ENCODE results near the gene TBC1D22B. TPM values are rescaled to one million over a fixed set of nuclear protein-coding genes. Genes with fewer than 3 reads are reported as not detected.

TBC1D22B gene
- total and polyA plus RNA-seq, 9 of the 15 experiments (the other 6 are each of a cell fraction or from before 2014, with no cell fraction given), result 4.8 to 24.2 (median 13.5) TPM

- TF ChIP-seq, protein P1, sequence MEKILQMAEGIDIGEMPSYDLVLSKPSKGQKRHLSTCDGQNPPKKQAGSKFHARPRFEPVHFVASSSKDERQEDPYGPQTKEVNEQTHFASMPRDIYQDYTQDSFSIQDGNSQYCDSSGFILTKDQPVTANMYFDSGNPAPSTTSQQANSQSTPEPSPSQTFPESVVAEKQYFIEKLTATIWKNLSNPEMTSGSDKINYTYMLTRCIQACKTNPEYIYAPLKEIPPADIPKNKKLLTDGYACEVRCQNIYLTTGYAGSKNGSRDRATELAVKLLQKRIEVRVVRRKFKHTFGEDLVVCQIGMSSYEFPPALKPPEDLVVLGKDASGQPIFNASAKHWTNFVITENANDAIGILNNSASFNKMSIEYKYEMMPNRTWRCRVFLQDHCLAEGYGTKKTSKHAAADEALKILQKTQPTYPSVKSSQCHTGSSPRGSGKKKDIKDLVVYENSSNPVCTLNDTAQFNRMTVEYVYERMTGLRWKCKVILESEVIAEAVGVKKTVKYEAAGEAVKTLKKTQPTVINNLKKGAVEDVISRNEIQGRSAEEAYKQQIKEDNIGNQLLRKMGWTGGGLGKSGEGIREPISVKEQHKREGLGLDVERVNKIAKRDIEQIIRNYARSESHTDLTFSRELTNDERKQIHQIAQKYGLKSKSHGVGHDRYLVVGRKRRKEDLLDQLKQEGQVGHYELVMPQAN (IDR thresholded peaks at IDR 0.05; ENCODE audit: borderline replicate concordance), result no peak
- TF ChIP-seq HDAC2 (IDR thresholded peaks at IDR 0.05) (peak; percentile 78; the same call in 1 of the 2 replicates), KDM2B (CRISPR knock-in tag; IDR thresholded peaks at IDR 0.05) (no peak), UBTF (IDR thresholded peaks at IDR 0.05; ENCODE audit: borderline replicate concordance in 1 of 2, low read depth in 2 of 2, low read length in 2 of 2) (0 out of 4 replicates have a peak, but pooled peaks of 1 of the 2 experiments have one; percentile 59), KAT8 (IDR thresholded peaks at IDR 0.05; ENCODE audit: low read depth) (peak; percentile 62; the same call in 1 of the 2 replicates), HNRNPK (IDR thresholded peaks at IDR 0.05; ENCODE audit: low read depth, low read length, poor library complexity, severe bottlenecking) (no peak), ZNF280A (IDR thresholded peaks at IDR 0.05; ENCODE audit: low read depth, partially characterized antibody) (no peak), RFX5 (IDR thresholded peaks at IDR 0.05; ENCODE audit: low read depth, low read length) (no peak), ZZZ3 (IDR thresholded peaks at IDR 0.05) (no peak), SMARCC2 (IDR thresholded peaks at IDR 0.05; ENCODE audit: low read depth) (no peak), HOXB6 (CRISPR knock-in tag; IDR thresholded peaks at IDR 0.05; ENCODE audit: borderline replicate concordance) (no peak; the same call in 1 of the 2 replicates), HDAC3 (IDR thresholded peaks at IDR 0.05; ENCODE audit: borderline replicate concordance, partially characterized antibody) (peak; percentile 49), NR2F6 (CRISPR knock-in tag; IDR thresholded peaks at IDR 0.05) (no peak), ZNF830 (CRISPR knock-in tag; IDR thresholded peaks at IDR 0.05) (0 out of 2 replicates have a peak, but pooled peaks have one; percentile 72), PTRF (tag; IDR thresholded peaks at IDR 0.05) (peak; percentile 73)
- TF ChIP-seq, protein P2, sequence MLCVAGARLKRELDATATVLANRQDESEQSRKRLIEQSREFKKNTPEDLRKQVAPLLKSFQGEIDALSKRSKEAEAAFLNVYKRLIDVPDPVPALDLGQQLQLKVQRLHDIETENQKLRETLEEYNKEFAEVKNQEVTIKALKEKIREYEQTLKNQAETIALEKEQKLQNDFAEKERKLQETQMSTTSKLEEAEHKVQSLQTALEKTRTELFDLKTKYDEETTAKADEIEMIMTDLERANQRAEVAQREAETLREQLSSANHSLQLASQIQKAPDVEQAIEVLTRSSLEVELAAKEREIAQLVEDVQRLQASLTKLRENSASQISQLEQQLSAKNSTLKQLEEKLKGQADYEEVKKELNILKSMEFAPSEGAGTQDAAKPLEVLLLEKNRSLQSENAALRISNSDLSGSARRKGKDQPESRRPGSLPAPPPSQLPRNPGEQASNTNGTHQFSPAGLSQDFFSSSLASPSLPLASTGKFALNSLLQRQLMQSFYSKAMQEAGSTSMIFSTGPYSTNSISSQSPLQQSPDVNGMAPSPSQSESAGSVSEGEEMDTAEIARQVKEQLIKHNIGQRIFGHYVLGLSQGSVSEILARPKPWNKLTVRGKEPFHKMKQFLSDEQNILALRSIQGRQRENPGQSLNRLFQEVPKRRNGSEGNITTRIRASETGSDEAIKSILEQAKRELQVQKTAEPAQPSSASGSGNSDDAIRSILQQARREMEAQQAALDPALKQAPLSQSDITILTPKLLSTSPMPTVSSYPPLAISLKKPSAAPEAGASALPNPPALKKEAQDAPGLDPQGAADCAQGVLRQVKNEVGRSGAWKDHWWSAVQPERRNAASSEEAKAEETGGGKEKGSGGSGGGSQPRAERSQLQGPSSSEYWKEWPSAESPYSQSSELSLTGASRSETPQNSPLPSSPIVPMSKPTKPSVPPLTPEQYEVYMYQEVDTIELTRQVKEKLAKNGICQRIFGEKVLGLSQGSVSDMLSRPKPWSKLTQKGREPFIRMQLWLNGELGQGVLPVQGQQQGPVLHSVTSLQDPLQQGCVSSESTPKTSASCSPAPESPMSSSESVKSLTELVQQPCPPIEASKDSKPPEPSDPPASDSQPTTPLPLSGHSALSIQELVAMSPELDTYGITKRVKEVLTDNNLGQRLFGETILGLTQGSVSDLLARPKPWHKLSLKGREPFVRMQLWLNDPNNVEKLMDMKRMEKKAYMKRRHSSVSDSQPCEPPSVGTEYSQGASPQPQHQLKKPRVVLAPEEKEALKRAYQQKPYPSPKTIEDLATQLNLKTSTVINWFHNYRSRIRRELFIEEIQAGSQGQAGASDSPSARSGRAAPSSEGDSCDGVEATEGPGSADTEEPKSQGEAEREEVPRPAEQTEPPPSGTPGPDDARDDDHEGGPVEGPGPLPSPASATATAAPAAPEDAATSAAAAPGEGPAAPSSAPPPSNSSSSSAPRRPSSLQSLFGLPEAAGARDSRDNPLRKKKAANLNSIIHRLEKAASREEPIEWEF (CRISPR knock-in tag; IDR thresholded peaks at IDR 0.05), result peak; percentile 60; the same call in 1 of the 2 replicates
Measured at GRCh38 chr6:37239950-37240713, 17.4 kb upstream of the TBC1D22B start (continued).
